GM21825 (cell line): ENCODE results near the gene FAM20C.

ENCODE experiments used
- ATAC-seq: cut with Tn5 transposase; IDR thresholded peaks from one replicate; pipeline ENCODE4 v1.9.1; 2021; ENCODE audit warnings: mild to moderate bottlenecking, moderate library complexity; ENCODE audit not compliant: unreplicated experiment

The FAM20C gene

DNA sequence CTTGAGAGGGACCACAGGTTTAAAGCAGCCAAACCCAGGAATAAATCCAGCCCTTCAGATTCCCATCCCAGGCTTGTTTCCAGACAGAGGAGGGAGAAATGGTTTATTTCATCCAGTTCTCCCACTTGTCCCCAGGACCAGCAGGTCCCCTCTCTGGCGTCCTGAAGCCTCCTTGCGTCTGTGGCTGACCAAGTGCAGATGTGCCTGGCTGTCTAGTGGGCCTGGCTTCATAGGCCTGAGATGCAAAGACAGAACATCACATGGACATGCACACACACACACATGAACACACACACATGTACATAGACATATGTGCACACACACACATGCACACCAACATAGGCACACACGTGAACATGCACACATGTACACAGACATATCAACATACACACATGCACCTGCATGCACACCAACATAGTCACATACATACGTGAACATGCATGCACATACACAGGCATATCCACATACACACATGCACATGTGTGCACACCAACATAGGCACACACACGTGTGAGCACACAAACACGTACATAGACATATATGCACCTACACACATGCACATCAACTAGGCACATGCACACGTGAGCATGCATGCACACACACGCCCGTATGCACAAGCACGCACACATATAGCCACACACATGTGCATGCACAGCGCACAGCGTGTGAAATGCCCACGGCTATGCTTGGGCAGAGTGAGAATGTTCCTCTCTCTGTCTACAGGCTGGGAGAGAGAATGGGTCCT, 108.3 kb downstream of the FAM20C start:
- no peak for ATAC-seq

- ATAC-seq = no peak
These were observed 109.1 kb downstream of the FAM20C start for GRCh38 chr7:301291-302053.

GRCh38 chr7:302054-302992, 110.0 kb downstream of the FAM20C start:
- no peak for ATAC-seq

DNA sequence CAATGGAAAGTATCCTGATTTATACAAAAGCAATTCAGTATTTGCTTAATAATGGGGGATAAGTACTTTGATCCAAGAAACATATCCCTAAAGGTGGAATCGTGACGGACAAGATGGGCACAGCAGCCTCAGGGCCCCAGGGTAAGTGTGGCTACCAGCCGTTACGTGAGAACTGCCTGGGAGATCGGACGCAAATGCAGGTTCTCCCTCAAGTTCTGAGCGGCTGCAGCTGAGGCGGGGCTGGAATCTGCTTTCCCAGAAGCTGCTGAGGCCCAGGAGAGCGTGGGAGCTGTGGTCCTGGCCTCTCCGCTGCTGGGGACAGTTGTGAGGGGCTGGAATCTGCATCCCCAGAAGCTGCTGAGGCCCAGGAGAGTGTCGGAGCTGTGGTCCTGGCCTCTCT, 111.1 kb downstream of the FAM20C start:
- ATAC-seq = no peak

GRCh38 chr7:303884-304573, 111.7 kb downstream of the FAM20C start:
- ATAC-seq = no peak

DNA sequence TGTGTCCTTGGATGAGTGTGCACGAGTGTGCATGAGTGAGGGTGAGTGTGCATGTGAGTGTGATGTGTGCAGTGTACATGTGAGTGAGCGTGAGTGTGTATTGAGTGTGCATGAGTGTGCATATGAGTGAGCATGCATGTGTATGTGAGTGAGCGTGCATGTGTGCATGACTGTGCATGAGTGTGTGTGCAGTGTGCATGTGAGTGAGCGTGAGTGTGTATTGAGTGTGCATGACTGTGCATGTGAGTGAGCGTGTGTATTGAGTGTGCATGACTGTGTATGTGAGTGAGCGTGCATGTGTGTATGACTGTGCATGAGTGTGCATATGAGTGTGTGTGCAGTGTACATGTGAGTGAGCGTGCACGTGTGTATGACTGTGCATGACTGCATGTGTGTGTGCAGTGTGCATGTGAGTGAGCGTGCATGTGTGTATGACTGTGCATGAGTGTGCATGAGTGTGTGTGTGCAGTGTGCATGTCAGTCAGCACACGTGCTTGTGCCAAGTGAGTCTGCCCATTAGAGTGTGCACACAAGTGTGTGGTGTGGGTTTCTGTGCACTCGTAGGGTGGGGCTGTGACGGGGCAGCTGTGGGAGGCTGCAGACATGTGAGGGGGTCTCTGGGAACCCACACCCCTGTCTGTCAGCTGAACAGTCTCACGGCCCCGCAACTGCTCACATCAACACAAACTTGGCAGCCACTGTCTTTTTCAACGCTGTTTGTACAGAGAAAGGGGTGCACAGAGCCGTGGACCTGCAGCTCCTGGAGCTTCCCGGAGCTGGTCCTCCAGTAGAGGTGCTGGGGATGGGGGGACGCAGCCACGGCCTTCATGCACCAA, 112.4 kb downstream of the FAM20C start:
- no peak for ATAC-seq

DNA sequence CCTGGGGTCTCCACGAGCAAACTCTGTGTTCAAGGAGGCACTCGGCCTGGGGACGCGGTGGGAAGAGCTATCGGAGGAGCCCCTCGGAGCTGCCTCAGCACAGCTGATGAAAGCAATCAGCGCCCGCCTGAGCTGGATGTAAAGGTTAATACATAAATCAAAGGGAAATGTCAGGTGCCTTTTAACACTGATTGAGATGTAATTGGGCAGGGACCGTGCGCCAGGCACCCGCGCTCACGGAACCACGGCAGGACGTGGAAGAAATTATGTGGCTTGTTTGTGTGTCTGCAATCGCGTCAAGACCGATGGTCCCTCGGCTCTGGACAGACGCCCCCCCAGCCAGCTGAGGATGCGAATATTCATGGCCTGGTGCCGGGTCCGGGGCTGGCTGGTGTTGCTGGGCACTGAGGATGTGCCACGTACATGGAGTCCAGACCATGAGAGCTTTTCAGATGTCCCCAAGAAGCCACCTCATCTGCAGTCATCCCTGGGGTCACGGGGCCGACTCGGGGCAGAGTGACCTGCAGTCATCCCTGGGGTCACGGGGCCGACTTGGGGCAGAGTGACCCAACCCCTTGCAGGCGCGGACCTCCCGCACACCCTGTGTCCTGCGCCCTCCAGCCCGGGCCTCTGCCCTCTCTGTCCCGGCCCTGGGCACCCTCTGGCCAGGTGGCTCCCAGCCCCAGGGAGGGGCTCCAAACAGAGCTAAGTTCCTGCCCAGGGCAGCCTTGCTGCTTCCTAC, 113.2 kb downstream of the FAM20C start:
- no peak for ATAC-seq

DNA sequence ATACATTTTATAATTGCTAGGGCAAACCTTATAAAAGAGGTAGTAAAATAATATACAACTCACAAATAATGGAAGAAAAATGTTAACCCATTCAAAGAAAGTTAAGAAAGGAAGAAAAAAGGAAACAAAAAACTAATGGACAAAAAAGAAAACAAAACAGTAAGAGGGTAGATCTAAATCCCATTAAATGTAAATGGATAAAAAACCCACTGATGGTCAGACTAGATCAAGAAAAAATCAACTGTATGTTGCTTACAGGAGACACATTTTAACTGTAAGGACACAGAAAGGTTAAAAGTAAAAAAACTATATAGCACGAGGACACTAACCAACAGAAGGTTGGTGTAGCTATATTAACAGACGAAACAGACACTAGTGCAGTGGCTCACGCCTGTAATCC, 115.6 kb downstream of the FAM20C start:
- ATAC-seq = no peak

GRCh38 chr7:309586-310228, 117.3 kb downstream of the FAM20C start:
- no peak for ATAC-seq
